Activated naive CD4-positive, alpha-beta T cell treated with anti-CD3 and anti-CD28 coated beads, Interleukin-2, amount 50 U/mL, for 72 hours (primary cell): Measurements from ENCODE around the gene PAQR4. TPM values are rescaled to one million over a fixed set of nuclear protein-coding genes. Genes with fewer than 3 reads are reported as not detected.

Experiments
- ATAC-seq, 2 donors: fragments of 150-1000 bp; cut with Tn5 transposase; 2 replicates each; pipeline ENCODE4 v1.10.0; 2021; ENCODE audit warnings: mild to moderate bottlenecking in 2 of 2, moderate library complexity in 2 of 2
- DNase-seq, 2 donors: peaks; one replicate each; pipeline ENCODE4 v3.0.0; 2021 to 2022; ENCODE audit warnings: low spot score in 2 of 2
- H3K27ac Mint-ChIP-seq, 2 donors: one replicate each; pipeline ENCODE4 v1.8.0; 2022; ENCODE audit warnings: mild to moderate bottlenecking in 2 of 2, mixed read lengths in 2 of 2
- H3K36me3 Mint-ChIP-seq, 2 donors: one replicate each; pipeline ENCODE4 v1.8.0; 2022; ENCODE audit warnings: mixed read lengths in 2 of 2
- H3K9me3 Mint-ChIP-seq, 2 donors: one replicate each; pipeline ENCODE4 v1.8.0; 2022; ENCODE audit warnings: mixed read lengths in 2 of 2
- total RNA-seq, 2 donors: library from RNA; stranded (reverse); gene quantifications; one replicate each; pipeline ENCODE4 v1.2.3, GENCODE V29; 2022

Gene PAQR4
- total RNA-seq, 2 donors from 2014 or later, result 24.0 to 31.6 TPM

DNA sequence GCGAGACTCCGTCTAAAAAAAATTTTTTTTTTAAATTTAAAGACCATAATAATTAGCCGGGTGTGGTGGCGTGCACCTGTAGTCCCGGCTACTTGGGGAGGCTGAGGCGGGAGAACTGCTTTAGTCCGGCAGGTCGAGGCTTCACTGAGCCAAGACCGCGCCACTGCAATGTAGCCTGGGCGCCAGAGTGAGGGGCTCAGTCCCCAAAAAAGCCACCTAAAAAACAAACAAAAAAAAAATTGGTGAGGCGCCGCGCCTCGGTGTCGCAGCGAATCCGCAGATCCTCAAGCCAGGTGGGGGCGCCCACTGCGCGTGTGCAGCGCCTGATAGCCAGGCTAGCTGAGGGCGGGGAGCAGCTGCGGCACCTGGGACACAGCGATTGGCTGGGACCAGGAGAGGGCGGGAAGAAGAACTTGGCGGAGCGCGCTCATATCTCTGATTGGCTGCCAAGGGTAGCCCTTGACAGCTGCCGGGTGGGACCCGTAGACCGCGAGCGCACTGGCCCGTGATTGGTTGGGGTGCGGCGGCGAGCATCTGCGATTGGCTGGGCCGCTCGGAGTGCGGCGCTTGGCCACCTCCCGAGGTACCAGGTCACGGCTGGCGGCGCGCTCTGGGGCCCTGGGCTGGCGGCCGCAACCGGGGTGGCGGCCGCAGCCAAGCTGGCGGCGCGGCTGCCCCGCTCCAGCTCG lies 34.6 kb downstream of the PAQR4 start:
- Mint-ChIP-seq H3K36me3 (no peaks in the 10 kb centered on the region), H3K27ac (no peak overlapping the region), H3K9me3 (no peaks in the 10 kb centered on the region)
- ATAC-seq (peak; percentile 98 to 99), DNase-seq (peak; percentile 96 to 98)

DNA sequence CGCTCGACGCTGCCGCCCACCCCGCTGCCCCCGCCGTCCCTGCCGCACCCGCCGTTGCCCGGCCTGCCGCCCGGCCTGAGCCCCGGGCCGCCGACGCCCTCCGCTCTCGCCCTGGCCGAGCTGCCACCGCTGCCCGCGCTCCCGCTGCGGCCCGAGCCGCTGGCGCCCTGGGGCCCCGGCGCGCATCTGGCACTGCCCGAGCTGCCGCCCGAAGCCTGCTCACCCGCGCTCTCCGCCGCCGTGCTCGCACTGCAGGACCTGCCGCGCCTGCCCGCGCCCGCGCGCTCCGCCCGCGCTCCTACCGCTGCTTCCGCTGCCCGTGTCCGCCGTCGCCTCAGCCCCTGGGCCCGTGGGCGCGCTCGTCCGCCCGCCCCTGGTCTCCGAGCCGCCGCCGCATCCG lies 35.2 kb downstream of the PAQR4 start:
- Mint-ChIP-seq H3K27ac (no peak overlapping the region), H3K9me3 (no peaks in the 10 kb centered on the region), H3K36me3 (no peaks in the 10 kb centered on the region)
- peak; percentile 14 to 17 for ATAC-seq
- peak in 1 of 2 donors; percentile 26 for DNase-seq

DNA sequence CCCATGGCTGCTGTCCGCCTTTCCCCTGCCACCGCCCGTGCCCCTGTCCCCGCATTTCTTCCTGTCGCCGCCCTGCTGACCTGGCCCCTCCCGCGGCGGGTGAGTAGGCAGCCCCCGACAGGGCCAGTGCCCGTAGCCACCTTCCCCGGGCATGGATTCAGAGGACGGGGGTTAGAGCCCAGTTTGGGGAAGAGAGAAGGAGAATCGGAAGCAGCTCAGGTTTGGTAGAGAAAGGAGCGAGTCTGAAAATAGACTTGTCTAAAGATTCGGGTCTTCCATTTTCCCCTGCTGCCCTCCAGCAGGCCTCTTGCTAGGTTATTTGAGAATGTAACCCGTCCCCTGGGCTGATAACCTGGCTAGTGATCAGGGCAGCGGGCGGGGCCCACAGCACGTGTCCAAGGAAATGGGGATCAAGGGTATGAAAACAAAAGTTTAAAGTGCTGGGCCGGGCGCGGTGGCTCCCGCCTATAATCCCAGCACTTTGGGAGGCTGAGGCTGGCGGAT lies 35.7 kb downstream of the PAQR4 start:
- Mint-ChIP-seq H3K27ac (no peak overlapping the region), H3K9me3 (no peaks in the 10 kb centered on the region), H3K36me3 (no peaks in the 10 kb centered on the region)
- DNase-seq, result no peak
- ATAC-seq, result no peak

DNA sequence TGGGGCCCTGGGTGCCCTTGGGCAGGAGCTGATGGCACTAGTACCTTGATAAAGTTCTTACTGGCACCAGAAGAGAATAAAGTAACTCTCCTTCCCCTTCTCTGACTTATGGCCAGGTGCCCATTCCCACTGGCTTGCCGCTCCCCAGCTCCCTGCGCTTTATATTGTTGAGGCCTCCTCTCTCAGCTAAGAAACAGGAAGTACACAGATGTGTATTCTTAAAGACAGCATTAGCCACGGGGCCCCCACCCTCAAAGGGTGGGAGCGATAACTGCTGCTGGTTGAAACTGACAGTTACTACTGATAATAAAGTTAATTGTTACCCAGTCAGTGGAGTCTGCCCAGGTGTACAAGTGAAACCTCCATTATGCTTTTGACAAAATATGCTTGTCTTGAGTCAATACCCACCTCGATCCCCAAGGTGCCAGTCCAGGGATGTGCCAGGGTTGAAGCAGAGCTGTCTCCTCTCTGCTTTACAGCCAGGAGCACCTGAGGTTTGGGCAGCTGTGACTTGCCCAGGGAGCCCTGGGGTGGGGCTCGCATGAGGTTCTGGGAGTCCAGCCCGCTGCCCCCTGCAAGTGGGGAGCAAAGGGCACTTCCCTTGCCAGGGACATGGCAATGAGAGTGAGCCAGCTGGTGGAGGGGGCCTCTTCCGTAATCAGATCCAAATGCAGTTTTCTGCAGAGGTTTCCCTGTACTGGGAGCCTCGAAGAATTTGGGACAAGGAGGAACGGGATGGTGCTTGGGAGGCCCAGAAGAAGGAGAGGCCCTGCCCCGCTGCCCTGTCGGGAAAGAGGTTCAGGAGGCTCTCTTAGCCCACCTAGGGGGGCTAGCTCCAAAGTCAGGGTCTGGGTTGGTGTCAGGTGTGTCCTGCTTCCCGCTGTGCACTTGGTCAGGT lies 38.2 kb downstream of the PAQR4 start:
- Mint-ChIP-seq H3K9me3 (no peaks in the 10 kb centered on the region), H3K27ac (no peak overlapping the region), H3K36me3 (no peaks in the 10 kb centered on the region)
- no peak for ATAC-seq
- DNase-seq, result no peak

DNA sequence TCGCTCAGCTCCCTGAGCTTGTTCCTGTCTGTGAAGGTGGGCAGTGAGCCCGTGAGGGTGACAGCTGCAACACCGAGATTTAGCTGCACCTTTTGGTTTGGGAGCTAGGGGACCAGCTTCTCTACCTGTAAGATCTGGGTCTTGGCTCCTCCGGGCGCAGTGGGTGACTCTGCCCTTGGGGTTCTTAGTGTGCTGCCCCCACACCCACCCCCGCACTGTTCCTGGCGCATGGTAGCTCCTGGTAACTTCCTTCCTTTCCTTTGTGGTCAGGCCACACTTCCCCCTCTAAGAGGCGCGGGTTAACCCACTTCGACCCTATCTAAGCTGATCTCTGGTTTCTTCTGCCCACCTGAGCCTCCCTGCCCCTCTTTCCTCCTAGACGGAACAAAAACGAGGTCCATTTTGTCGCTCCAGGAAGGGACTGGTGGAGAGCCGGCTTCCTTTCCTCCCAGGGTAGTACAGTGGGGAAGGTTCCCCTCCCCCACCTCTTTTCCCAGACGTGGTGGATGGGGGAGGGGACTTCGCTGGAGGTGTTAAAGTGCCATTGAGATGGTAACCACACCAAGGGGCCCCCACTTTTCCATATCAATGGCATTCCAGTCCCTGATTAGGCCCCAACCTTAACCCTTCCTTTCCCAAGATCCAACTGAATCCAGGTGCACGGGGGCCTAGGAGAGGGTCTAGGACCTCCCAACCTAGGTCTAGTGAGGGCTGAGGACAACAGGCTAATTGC lies 39.0 kb downstream of the PAQR4 start:
- Mint-ChIP-seq H3K36me3 (no peaks in the 10 kb centered on the region), H3K9me3 (no peaks in the 10 kb centered on the region), H3K27ac (no peak overlapping the region)
- ATAC-seq (no peak), DNase-seq (no peak)

DNA sequence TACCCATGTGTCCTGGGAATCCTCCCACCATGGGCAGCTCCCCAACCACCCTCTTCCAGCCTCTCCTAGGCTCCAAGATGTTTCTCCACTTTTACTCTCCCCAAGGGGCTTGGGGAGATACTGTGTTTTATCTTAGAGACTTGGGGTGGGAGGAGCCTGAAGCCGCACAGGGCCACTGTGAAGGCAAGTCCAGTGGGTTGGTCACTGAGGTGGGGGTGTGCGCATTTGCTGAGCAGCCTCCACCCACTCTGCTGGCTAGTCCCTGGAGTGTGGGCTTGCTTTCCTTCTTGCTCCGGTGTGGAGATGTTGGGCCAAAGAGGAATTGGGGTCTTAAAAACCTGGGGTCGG lies 39.5 kb downstream of the PAQR4 start:
- Mint-ChIP-seq H3K27ac (no peak overlapping the region), H3K9me3 (no peaks in the 10 kb centered on the region), H3K36me3 (no peaks in the 10 kb centered on the region)
- DNase-seq (no peak), ATAC-seq (no peak)

DNA sequence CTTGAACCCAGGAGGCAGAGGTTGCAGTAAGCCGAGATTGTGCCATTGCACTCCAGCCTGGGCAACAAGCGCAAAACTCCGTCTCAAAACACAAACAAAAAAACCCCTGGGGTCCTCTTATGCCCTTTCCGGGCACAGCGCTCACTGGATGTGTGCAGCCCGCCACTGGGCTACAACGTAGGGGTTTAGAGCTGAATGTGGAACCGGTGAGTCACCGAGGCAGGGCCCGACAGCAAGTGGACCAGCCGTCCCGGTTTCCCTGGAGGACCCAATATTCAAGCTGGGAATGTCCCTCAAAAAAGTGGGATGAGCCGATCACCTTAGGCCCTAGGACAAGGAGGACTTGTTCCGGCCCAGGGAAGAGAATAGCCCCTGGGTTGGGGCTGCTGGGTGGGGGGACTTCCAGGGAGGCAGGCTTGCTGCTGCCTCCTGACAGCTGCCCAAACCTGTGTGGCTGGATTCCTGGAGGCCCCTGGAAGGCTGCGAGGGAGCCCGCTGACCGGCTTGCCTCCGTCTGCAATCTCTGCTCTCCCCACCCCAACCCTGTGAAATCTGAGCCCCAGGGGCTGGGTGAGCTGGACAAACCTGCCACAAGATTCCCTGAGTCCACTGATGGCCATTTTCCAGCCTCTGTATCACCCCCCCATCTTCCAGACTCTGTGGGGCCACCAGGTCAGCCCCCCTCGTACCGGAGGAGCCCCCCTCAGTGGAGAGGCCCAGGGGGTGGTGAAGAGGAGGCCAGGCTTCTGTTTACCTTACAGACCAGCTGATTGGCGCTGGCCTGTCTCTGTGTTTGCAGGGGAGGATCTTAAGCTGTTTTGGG lies 40.6 kb downstream of the PAQR4 start:
- Mint-ChIP-seq H3K36me3 (no peaks in the 10 kb centered on the region), H3K9me3 (no peaks in the 10 kb centered on the region), H3K27ac (no peak overlapping the region)
- DNase-seq (no peak), ATAC-seq (no peak)

DNA sequence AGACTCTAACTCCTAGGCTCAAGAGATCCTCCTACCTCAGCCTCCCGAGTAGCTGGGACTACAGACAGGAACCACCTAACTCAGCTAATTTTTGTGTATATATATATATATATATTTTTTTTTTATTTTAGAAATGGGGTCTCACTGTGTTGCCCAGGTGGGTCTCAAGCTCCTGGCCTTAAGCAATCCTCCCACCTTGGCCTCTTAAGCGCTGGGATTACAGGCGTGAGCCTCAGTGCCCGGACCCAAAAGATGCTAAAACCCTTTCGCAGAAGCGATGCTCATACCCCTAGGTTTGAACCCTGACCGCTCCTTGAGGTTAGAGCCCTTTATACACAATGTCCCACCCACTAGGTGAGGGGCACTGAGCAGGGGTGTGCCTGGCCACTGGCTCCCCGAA lies 41.4 kb downstream of the PAQR4 start:
- DNase-seq, result no peak
- Mint-ChIP-seq H3K36me3 (no peaks in the 10 kb centered on the region), H3K9me3 (no peaks in the 10 kb centered on the region), H3K27ac (no peak overlapping the region)
- no peak for ATAC-seq

DNA sequence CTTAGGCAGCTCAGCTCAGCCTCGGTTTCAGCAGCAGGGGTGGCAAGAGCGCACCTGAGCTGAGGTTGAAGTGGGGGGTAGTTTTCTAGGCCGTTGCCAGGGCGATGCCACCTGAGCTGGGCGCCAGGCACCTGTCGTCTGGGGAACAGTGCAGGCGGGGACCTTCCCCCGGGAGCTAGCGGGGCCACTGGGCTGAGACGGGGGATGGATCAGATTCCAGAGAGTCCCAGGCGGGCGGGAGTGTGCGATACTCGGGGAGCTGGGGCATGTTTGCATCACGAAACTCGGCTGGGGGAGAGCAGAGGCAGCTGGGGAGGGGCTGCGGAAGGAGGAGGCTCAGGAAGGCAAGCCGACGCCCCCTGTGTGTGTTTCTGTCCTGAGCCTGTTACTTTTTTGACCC lies 43.1 kb downstream of the PAQR4 start:
- ATAC-seq (no peak), DNase-seq (no peak)
- H3K27ac Mint-ChIP-seq, result no peak overlapping the region
- H3K9me3 Mint-ChIP-seq, result no peaks in the 10 kb centered on the region
- H3K36me3 Mint-ChIP-seq, result no peaks in the 10 kb centered on the region

DNA sequence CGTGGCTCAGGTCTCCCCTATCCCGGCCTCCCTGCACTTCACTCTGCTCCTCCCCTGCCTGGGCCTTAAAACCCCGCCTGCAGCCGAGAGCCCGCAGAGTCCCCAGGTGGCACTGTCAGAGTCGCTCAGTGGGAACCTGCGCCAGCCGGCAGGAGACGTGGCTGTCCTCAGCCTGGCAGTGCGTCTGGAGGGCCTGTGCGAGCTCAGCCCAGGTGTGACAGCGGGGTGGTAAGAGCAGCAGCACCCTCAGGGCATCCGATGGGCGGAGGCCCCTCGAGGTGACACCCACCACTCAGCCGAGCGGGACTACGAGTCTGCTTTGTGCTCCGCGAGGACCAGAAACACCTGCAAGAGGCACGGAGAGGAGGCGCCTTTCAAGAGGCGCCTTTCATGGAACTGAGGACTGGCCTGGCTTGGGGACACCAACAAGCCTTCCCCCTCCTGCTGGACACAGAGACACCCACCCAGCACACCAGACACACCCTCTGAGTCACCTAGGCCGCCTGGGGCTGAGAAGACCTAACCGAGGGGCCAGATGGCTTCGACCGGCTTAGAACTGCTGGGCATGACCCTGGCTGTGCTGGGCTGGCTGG lies 43.8 kb downstream of the PAQR4 start, which contains the start of gene CLDN9:
CLDN9 (plus strand) TSS at position 96 of the 593 bp plus-strand sequence; CDS start at position 536, 440 bp downstream.
- Mint-ChIP-seq H3K27ac (no peak within 1 kb of the TSS), H3K9me3 (no peaks in the 10 kb centered on the region), H3K36me3 (no peaks in the 10 kb centered on the region)
- ATAC-seq, result no peak
- no peak for DNase-seq

DNA sequence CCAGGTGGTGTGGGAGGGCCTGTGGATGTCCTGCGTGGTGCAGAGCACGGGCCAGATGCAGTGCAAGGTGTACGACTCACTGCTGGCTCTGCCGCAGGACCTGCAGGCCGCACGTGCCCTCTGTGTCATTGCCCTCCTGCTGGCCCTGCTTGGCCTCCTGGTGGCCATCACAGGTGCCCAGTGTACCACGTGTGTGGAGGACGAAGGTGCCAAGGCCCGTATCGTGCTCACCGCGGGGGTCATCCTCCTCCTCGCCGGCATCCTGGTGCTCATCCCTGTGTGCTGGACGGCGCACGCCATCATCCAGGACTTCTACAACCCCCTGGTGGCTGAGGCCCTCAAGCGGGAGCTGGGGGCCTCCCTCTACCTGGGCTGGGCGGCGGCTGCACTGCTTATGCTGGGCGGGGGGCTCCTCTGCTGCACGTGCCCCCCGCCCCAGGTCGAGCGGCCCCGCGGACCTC lies 44.4 kb downstream of the PAQR4 start:
- DNase-seq (no peak), ATAC-seq (no peak)
- H3K36me3 Mint-ChIP-seq, result no peaks in the 10 kb centered on the region
- H3K9me3 Mint-ChIP-seq, result no peaks in the 10 kb centered on the region
- H3K27ac Mint-ChIP-seq, result no peak overlapping the region

DNA sequence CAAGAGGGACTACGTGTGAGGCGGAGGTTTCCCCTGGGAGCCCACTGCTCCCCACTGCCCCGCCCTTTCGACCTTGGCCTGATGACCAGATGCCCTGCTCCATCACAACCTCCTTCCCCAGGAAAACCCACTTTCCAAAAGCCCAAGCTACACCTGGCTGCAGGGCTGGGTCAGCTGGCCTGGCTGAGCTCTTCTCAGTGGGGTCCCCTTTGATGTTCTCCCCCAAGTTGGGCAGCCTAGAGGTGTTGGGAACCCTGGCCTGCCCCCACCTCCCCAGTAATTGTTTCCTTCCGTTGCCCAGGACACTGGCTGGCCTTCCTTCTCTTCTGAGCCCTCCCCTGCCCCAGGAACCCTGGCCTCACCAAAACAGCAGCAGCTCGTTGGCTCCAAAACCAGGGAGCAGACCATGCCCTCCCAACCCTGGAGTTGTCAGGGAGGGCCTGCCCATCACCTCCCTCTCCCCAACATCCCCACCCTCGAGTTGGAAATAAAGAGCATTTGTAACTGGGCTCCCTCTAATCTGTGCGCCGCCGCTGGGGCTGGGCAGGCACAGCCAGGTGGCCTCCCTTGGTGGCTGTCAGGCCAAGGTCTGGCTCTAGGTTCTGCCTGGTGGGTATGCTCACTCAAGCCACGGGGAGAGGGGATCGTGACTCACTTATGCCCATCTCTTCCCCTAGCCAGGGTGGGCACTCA lies 45.0 kb downstream of the PAQR4 start:
- H3K27ac Mint-ChIP-seq, result no peak overlapping the region
- no peaks in the 10 kb centered on the region for H3K36me3 Mint-ChIP-seq
- DNase-seq (no peak), ATAC-seq (no peak)
- H3K9me3 Mint-ChIP-seq, result no peaks in the 10 kb centered on the region

DNA sequence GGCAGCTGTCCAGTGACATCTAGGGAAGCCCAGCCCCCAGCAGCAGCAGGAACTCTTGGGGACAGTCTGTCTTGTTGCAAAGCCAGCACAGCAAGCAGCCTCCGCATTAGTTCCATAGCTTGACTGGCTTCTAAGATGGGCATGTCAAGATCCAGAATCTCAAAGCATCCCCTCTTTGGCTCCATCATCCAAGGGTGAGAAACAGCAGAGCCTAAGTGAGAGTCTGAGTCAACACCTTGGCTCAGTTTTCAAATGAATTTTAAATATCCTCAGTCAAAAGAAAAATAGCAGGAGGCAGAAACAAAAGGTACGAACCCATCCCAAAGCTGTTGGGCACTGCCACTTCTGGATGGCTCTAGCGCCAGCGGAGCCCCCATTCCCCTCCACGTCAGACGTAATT lies 45.8 kb downstream of the PAQR4 start:
- DNase-seq (no peak), ATAC-seq (no peak)
- H3K36me3 Mint-ChIP-seq, result no peaks in the 10 kb centered on the region
- no peak overlapping the region for H3K27ac Mint-ChIP-seq
- no peaks in the 10 kb centered on the region for H3K9me3 Mint-ChIP-seq

DNA sequence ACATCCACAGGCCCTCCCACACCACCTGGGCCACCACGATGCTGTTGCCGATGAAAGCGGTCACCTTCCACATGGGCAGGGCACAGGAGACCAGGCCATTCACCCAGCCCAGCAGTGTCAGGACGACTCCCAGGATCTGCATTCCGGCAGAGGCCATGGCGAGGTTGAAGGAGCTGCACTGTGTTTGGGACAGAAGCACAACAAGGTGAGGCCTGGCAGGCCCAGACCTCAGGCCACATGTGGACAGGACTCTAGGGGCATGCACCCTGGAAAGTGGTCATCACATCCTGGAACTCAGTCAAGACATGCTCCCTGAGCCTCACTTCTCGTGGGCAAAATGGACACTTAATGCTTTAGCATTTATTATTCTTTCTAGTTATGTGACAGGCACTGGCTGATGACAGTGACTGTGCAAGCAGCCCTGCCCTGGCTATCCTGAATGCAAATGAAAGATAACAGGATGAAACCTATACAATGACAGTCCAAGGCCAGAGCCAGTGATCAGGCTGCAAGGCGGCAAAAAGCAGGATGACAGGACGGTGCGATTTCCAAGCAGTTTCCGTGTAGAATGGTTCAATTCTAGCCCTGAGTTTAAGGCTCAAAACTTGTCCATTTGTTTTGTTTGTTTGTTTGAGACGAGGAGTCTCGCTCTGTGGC lies 46.8 kb downstream of the PAQR4 start:
- ATAC-seq, result no peak
- DNase-seq, result no peak
- Mint-ChIP-seq H3K27ac (no peak overlapping the region), H3K9me3 (no peaks in the 10 kb centered on the region), H3K36me3 (no peaks in the 10 kb centered on the region)

DNA sequence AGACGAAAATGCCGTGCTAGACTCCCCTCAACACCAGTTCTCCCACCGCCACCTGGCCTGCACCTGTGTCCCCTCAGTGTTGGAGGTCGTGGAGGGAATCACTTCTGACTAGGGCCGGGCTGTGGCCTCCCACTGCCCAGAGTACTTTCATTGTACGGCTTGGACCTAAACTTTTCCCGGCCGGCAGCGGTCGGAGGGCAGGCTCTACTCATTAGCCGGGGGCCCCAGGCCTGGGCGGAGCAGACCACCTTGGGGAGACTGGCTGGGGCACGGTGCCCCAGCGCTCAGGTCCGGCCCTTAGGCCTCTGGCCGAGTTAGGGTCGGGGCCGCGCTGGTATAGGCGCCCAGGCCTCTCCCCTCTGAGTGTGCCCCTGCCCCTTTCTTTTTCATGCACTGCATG lies 48.2 kb downstream of the PAQR4 start:
- H3K27ac Mint-ChIP-seq, result no peak overlapping the region
- H3K36me3 Mint-ChIP-seq, result no peaks in the 10 kb centered on the region
- ATAC-seq (no peak), DNase-seq (no peak)
- H3K9me3 Mint-ChIP-seq, result no peaks in the 10 kb centered on the region
